ENCODE measurements around the gene ADCK1.

DNA sequence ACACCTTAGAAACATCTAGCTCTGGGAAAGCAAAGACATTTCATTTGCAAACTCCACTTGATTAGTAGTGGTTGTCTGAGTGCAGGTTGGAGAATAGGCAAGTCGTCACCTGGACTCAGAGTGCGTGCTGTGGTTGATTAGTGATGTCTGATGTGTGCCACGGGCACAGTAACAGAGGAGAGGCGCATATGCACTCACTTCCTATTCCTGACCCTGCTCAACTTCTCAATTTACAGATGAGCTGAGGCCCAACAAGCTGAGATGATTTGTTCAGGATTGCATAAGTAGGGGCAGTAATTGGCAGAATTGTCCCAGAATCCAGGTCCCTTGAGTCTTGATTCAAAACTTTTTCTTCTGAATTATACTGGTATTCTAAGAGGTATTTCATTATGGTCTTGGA lies 44.9 kb downstream of the ADCK1 start:
- TF ChIP-seq, protein P1, sequence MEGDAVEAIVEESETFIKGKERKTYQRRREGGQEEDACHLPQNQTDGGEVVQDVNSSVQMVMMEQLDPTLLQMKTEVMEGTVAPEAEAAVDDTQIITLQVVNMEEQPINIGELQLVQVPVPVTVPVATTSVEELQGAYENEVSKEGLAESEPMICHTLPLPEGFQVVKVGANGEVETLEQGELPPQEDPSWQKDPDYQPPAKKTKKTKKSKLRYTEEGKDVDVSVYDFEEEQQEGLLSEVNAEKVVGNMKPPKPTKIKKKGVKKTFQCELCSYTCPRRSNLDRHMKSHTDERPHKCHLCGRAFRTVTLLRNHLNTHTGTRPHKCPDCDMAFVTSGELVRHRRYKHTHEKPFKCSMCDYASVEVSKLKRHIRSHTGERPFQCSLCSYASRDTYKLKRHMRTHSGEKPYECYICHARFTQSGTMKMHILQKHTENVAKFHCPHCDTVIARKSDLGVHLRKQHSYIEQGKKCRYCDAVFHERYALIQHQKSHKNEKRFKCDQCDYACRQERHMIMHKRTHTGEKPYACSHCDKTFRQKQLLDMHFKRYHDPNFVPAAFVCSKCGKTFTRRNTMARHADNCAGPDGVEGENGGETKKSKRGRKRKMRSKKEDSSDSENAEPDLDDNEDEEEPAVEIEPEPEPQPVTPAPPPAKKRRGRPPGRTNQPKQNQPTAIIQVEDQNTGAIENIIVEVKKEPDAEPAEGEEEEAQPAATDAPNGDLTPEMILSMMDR (IDR thresholded peaks at IDR 0.05; ENCODE audit: extremely low read depth in 1 of 2, insufficient read depth in 1 of 2, low read depth in 1 of 2, low read length in 2 of 2): no peak
- no peak for TF ChIP-seq GATA2 (IDR thresholded peaks at IDR 0.05; ENCODE audit: insufficient read depth, insufficient read length, low read depth, low read length)
- TF ChIP-seq POLR2A (IDR thresholded peaks at IDR 0.05; ENCODE audit: low read depth, low read length): no peak
- TF ChIP-seq, protein P2, sequence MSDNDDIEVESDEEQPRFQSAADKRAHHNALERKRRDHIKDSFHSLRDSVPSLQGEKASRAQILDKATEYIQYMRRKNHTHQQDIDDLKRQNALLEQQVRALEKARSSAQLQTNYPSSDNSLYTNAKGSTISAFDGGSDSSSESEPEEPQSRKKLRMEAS (IDR thresholded peaks at IDR 0.05; ENCODE audit: insufficient read depth, insufficient read length): no peak
